Neuronal stem cell (in vitro differentiated cells): ENCODE measurements around the gene RAD51B.

ENCODE experiments used
- DNase-seq: peaks from one replicate; pipeline ENCODE4 v3.0.0-alpha.2; 2013; ENCODE audit warnings: low spot score
- H2AFZ ChIP-seq: one replicate; pipeline ENCODE4 v1.6.1; 2013; ENCODE audit warnings: mild to moderate bottlenecking, low read length, inconsistent platforms
- H2AK5ac ChIP-seq: 2 replicates; pipeline ENCODE4 v1.6.1; 2013; ENCODE audit warnings: low read depth, mild to moderate bottlenecking, inconsistent platforms, low read length, moderate library complexity, mixed read lengths
- H2BK120ac ChIP-seq: 2 replicates; pipeline ENCODE4 v1.6.1; 2013; ENCODE audit warnings: low read depth, mild to moderate bottlenecking, inconsistent platforms, low read length, moderate library complexity, mixed read lengths
- H2BK12ac ChIP-seq: one replicate; pipeline ENCODE4 v1.6.1; 2013; ENCODE audit warnings: low read length, inconsistent platforms
- H2BK15ac ChIP-seq: 2 replicates; pipeline ENCODE4 v1.6.1; 2013; ENCODE audit warnings: mild to moderate bottlenecking, low read length, inconsistent platforms, mixed read lengths
- H2BK5ac ChIP-seq: one replicate; pipeline ENCODE4 v1.6.1; 2013; ENCODE audit warnings: inconsistent platforms, mild to moderate bottlenecking, low read length, moderate library complexity
- H3K14ac ChIP-seq: one replicate; pipeline ENCODE4 v1.6.1; 2013; ENCODE audit warnings: low read length, inconsistent platforms
- H3K18ac ChIP-seq: 2 replicates; pipeline ENCODE4 v1.6.1; 2013; ENCODE audit warnings: low read length, inconsistent platforms
- H3K23ac ChIP-seq: 2 replicates; pipeline ENCODE4 v1.6.1; 2013; ENCODE audit warnings: low read depth, mild to moderate bottlenecking, mixed read lengths, low read length, inconsistent platforms; ENCODE audit not compliant: poor library complexity
- H3K27ac ChIP-seq: replicated peaks from 3 replicates; pipeline ENCODE4 v1.5.1; 2013; ENCODE audit warnings: low read length, inconsistent platforms
- H3K27me3 ChIP-seq, 3 experiments: 2 replicates each; pipeline ENCODE4 v1.6.1; 2013; ENCODE audit warnings: low read length in 3 of 3, mild to moderate bottlenecking in 2 of 3, inconsistent platforms in 1 of 3, low read depth in 1 of 3, mixed read lengths in 1 of 3, moderate library complexity in 1 of 3; ENCODE audit not compliant: control insufficient read depth in 3 of 3, insufficient read depth in 3 of 3
- H3K36me3 ChIP-seq, 2 donors: replicated peaks in 1 of 2; 2 replicates each; pipeline ENCODE4 v1.6.1; 2013; ENCODE audit warnings: low read length in 2 of 2; ENCODE audit not compliant: control insufficient read depth in 2 of 2, insufficient read depth in 2 of 2
- H3K4ac ChIP-seq: 2 replicates; pipeline ENCODE4 v1.6.1; 2013; ENCODE audit warnings: inconsistent platforms, mild to moderate bottlenecking, low read length, moderate library complexity
- H3K4me1 ChIP-seq, 2 donors: 1 replicate in 1 of 2; 2 replicates in 1 of 2; pipeline ENCODE4 v1.6.1; 2013; ENCODE audit warnings: low read length in 2 of 2, low read depth in 1 of 2; ENCODE audit not compliant: control insufficient read depth in 2 of 2, insufficient read depth in 1 of 2
- H3K4me2 ChIP-seq: one replicate; pipeline ENCODE4 v1.6.1; 2013; ENCODE audit warnings: mild to moderate bottlenecking, low read length, inconsistent platforms; ENCODE audit not compliant: insufficient read depth, poor library complexity, severe bottlenecking
- H3K4me3 ChIP-seq, 2 donors: 2 replicates each; pipeline ENCODE4 v1.5.1; 2013; ENCODE audit warnings: low read length in 2 of 2, mild to moderate bottlenecking in 2 of 2, inconsistent platforms in 1 of 2, moderate library complexity in 1 of 2
- H3K79me1 ChIP-seq: one replicate; pipeline ENCODE4 v1.6.1; 2013; ENCODE audit warnings: low read depth, mild to moderate bottlenecking, inconsistent platforms, low read length, moderate library complexity
- H3K9ac ChIP-seq: one replicate; pipeline ENCODE4 v1.6.1; 2013; ENCODE audit warnings: mild to moderate bottlenecking, low read depth, low read length, inconsistent platforms; ENCODE audit not compliant: poor library complexity
- H3K9me3 ChIP-seq, 2 donors: replicated peaks in 1 of 2; 2 replicates each; pipeline versions ENCODE3 to v1.6.1; 2013; ENCODE audit warnings: low read length in 2 of 2, mild to moderate bottlenecking in 2 of 2, inconsistent platforms in 1 of 2, low read depth in 1 of 2, mixed read lengths in 1 of 2, moderate library complexity in 1 of 2; ENCODE audit not compliant: control insufficient read depth in 2 of 2, insufficient read depth in 1 of 2
- H4K8ac ChIP-seq: one replicate; pipeline ENCODE4 v1.6.1; 2013; ENCODE audit warnings: low read depth, mild to moderate bottlenecking, inconsistent platforms, low read length, moderate library complexity
- H4K91ac ChIP-seq: one replicate; pipeline ENCODE4 v1.6.1; 2013; ENCODE audit warnings: low read length, low read depth, mild to moderate bottlenecking, inconsistent platforms; ENCODE audit not compliant: poor library complexity
- WGBS, 2 donors: extraction: QIAGEN DNeasy Blood & Tissue Kit; methylation state at CpG; one replicate each; pipeline ENCODE4 v1.1.7; 2013; ENCODE audit warnings: missing lambda C conversion rate in 2 of 2, mixed read lengths in 1 of 2; ENCODE audit not compliant: insufficient read length in 2 of 2, insufficient replicate concordance in 1 of 2; ENCODE audit errors: extremely low coverage in 2 of 2; 5-methylcytosine and 5-hydroxymethylcytosine counted together

Gene RAD51B

DNA sequence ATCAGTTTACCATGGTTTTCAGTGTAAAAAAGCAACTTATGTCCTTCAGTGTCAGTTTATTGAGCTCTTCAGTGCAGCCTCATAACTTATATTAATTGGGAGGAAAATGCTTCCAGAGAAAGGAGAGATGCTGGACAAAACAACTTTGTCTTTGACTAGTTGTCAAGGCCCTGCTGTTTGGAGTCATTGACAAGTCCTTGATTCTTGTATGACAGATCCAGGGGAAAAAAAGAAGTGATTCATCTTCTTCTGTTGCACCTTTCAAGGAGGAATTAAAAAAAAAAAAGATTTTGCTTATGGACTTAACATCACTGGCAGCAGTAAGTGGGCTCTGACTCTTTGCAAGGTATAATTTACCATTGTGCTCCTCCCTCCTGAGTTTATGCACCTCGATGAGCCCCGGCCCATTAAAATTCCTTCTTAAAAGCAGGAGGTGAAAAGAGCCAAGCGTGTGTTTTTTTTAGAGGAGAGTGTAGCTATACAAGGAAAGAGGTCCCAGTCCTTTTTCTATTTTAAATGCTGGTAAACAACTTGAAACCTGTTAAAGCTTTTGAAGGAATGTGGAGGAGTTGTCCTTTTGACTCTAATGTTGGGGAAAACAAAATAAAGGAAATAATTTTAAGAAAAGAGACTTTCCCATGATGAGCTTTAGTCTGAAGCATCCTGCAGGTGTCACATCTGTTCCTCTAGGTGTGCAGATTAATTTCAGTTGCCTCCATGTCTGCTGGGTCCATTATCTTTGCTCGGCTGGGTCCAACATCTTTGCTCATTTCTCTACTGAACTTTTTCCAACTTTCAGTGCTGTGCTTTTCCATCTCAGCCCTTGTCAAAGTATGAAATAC lies 431.6 kb downstream of the RAD51B start:
- Histone ChIP-seq H2BK120ac (no peak overlapping the region), H4K91ac (no peak overlapping the region), H3K4me3 (no peak overlapping the region), H3K79me1 (no peaks in the 10 kb centered on the region), H3K27ac (no peak overlapping the region), H3K4ac (no peak overlapping the region), H3K18ac (no peak overlapping the region), H3K4me2 (no peak overlapping the region), H3K9ac (no peak overlapping the region), H2BK12ac (no peak overlapping the region), H3K4me1 (peaks cover 14 to 39% of the 10 kb centered on the region in 2 donors), H2AFZ (no peak overlapping the region), H4K8ac (no peak overlapping the region), H3K9me3 (no peaks in the 10 kb centered on the region), H3K27me3 (no peaks in the 10 kb centered on the region), H2BK5ac (no peak overlapping the region), H3K36me3 (no peaks in the 10 kb centered on the region), H2AK5ac (no peak overlapping the region), H3K23ac (no peak overlapping the region), H2BK15ac (no peak overlapping the region), H3K14ac (no peak overlapping the region)
- WGBS, 2 donors: no CpG with 5 or more reads among the region's 4 CpGs
- no peak for DNase-seq

DNA sequence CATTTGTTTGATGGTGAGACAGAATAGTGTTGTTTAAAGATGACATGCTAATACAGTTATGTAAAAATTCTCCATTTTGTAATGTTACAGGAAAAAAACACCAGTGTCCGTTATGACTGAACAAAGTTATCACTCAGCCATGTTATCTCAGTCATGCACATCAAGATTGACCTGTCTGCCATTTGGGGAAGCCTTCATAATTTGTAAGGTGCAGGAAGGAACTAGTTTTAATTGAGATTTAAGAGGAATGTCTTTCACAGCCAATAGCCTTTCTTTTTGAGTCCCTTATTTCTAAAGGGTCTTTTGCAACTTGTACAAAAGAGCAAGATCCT lies 432.2 kb downstream of the RAD51B start:
- Histone ChIP-seq H4K8ac (no peak overlapping the region), H2BK15ac (no peak overlapping the region), H3K23ac (no peak overlapping the region), H3K27me3 (no peaks in the 10 kb centered on the region), H2AK5ac (no peak overlapping the region), H3K14ac (no peak overlapping the region), H3K27ac (no peak overlapping the region), H3K9me3 (no peaks in the 10 kb centered on the region), H3K4me3 (no peak overlapping the region), H2BK120ac (no peak overlapping the region), H3K9ac (no peak overlapping the region), H3K36me3 (no peaks in the 10 kb centered on the region), H3K4me2 (no peak overlapping the region), H3K79me1 (no peaks in the 10 kb centered on the region), H2AFZ (no peak overlapping the region), H4K91ac (no peak overlapping the region), H3K4me1 (peaks cover 15 to 41% of the 10 kb centered on the region in 2 donors), H3K18ac (no peak overlapping the region), H2BK5ac (no peak overlapping the region), H2BK12ac (no peak overlapping the region), H3K4ac (no peak overlapping the region)
- no peak for DNase-seq
- WGBS, 2 donors: no CpG with 5 or more reads among the region's 1 CpG

DNA sequence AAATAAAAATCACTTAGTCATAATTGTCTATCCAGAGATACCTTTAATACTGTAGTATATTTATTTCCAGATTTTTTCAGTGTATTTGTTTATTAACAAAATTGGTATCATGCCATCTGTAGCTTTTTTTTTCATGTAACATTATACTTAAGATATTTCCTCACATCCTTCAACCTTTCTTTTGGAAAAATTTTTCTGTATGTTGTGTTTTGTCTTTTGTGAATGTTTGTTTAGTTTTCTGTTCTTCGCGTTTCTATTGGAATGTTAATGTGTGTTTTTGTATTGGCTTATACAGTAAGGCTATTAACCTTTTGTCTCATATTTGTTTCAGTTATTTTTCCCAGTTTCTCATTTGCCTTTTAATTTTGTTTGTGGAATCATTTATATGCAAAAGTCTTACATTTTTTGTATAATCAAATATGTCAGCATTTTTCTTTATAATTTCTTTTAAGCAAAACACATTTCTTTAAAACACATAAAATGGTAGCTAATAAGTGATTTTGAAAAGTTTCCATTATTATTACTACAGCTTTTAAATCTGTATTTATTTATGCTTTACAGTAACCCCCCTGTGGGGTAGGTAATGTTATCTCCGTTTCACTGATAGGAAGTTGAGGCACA lies 433.7 kb downstream of the RAD51B start:
- WGBS, 2 donors: no CpG with 5 or more reads among the region's 3 CpGs
- H2BK120ac ChIP-seq: no peak overlapping the region

GRCh38 chr14:68253878-68254528 lies 434.4 kb downstream of the RAD51B start:
- Histone ChIP-seq H2AFZ (no peak overlapping the region), H3K4ac (no peak overlapping the region), H2BK5ac (no peak overlapping the region), H2AK5ac (no peak overlapping the region), H2BK15ac (no peak overlapping the region), H4K91ac (no peak overlapping the region), H2BK12ac (no peak overlapping the region), H3K4me1 (peaks cover 13 to 31% of the 10 kb centered on the region in 2 donors), H3K9ac (no peak overlapping the region), H3K9me3 (no peaks in the 10 kb centered on the region), H3K14ac (no peak overlapping the region), H2BK120ac (no peak overlapping the region), H3K27ac (no peak overlapping the region), H3K27me3 (no peaks in the 10 kb centered on the region), H3K4me2 (no peak overlapping the region), H3K36me3 (no peaks in the 10 kb centered on the region), H3K18ac (no peak overlapping the region), H3K23ac (no peak overlapping the region), H3K4me3 (no peak overlapping the region), H4K8ac (no peak overlapping the region), H3K79me1 (no peaks in the 10 kb centered on the region)
- no CpG with 5 or more reads among the region's 2 CpGs for WGBS, 2 donors
- DNase-seq: no peak

More for the DNA sequence above, 433.7 kb downstream of the RAD51B start:
- no peak overlapping the region for H3K27ac ChIP-seq
- no peak overlapping the region for H2BK5ac ChIP-seq
- no peak overlapping the region for H3K14ac ChIP-seq
- no peak overlapping the region for H3K9ac ChIP-seq
- no peak overlapping the region for H4K8ac ChIP-seq
- H3K4me3 ChIP-seq: no peak overlapping the region
- no peak overlapping the region for H3K4me2 ChIP-seq
- H3K79me1 ChIP-seq: no peaks in the 10 kb centered on the region
- no peaks in the 10 kb centered on the region for H3K36me3 ChIP-seq
- H2AFZ ChIP-seq: no peak overlapping the region
- no peak overlapping the region for H3K18ac ChIP-seq
- DNase-seq: no peak
- no peak overlapping the region for H4K91ac ChIP-seq
- H3K27me3 ChIP-seq: no peaks in the 10 kb centered on the region
- H3K4ac ChIP-seq: no peak overlapping the region
- H3K23ac ChIP-seq: no peak overlapping the region
- no peak overlapping the region for H2BK15ac ChIP-seq
- no peak overlapping the region for H2BK12ac ChIP-seq
- H3K9me3 ChIP-seq: no peaks in the 10 kb centered on the region
- H3K4me1 ChIP-seq: peaks cover 15 to 33% of the 10 kb centered on the region in 2 donors
- H2AK5ac ChIP-seq: no peak overlapping the region
